ENCODE results near the gene CD19.
"Not testable (repeated sequence)": the region's sequence is repeated elsewhere in the genome, so short reads cannot be mapped to it uniquely, and the experiment has no call there.

Gene CD19

GRCh38 chr16:28931801-28932225 lies at the start of gene CD19:
Gene CD19 (plus strand): TSS chr16:28931971. CDS start chr16:28932001, 30 bp downstream.
- no peak for DNase-seq

GRCh38 chr16:28882551-28883160 lies 49.1 kb upstream of the CD19 start:
- no peak for DNase-seq

GRCh38 chr16:28883221-28883996 lies 48.4 kb upstream of the CD19 start:
- no peak for DNase-seq

- no peak for DNase-seq
Observed at GRCh38 chr16:28884045-28884444, 47.7 kb upstream of the CD19 start.

- no peak for DNase-seq
Observed at GRCh38 chr16:28886945-28887344, 44.8 kb upstream of the CD19 start.

GRCh38 chr16:28890355-28890754 lies 41.4 kb upstream of the CD19 start:
- not testable (repeated sequence) for DNase-seq

- no peak for DNase-seq
Observed at GRCh38 chr16:28891964-28892890, 39.5 kb upstream of the CD19 start.

- no peak for DNase-seq
Observed at GRCh38 chr16:28893291-28893690, 38.5 kb upstream of the CD19 start.

- no peak for DNase-seq
Observed at GRCh38 chr16:28895609-28896008, 36.2 kb upstream of the CD19 start.

GRCh38 chr16:28897826-28898225 lies 33.9 kb upstream of the CD19 start:
- no peak for DNase-seq

- no peak for DNase-seq
Observed at GRCh38 chr16:28898266-28898665, 33.5 kb upstream of the CD19 start.

- no peak for DNase-seq
Observed at GRCh38 chr16:28898942-28899341, 32.8 kb upstream of the CD19 start.

- no peak for DNase-seq
Observed at GRCh38 chr16:28899882-28900590, 31.7 kb upstream of the CD19 start.

- DNase-seq, result no peak
Observed at GRCh38 chr16:28900601-28901000, 31.2 kb upstream of the CD19 start.

- DNase-seq, result no peak
Observed at GRCh38 chr16:28901862-28902261, 29.9 kb upstream of the CD19 start.

GRCh38 chr16:28902909-28903308 lies 28.9 kb upstream of the CD19 start:
- DNase-seq, result no peak

GRCh38 chr16:28903344-28904042 lies 28.3 kb upstream of the CD19 start:
- DNase-seq, result no peak

GRCh38 chr16:28904363-28904762 lies 27.4 kb upstream of the CD19 start:
- DNase-seq, result no peak

- no peak for DNase-seq
Observed at GRCh38 chr16:28904828-28905227, 26.9 kb upstream of the CD19 start.

- no peak for DNase-seq
Observed at GRCh38 chr16:28905229-28905754, 26.5 kb upstream of the CD19 start.

GRCh38 chr16:28905800-28906372 lies 25.9 kb upstream of the CD19 start:
- DNase-seq, result no peak

All from NCI-H524 treated with DMSO at 0.1 percent for 48 hours (cell line).